Measurements from ENCODE around the gene TMEM139.

The TMEM139 gene

GRCh38 chr7:143280566-143280965 lies 4.2 kb upstream of the TMEM139 start:
- Histone ChIP-seq H3K4me3 (no peak overlapping the region), H3K27me3 (no peaks in the 10 kb centered on the region), H3K4me1 (peaks cover 0 to 5% (median 0%) of the 10 kb centered on the region in 4 donors), H3K36me3 (no peaks in the 10 kb centered on the region), H3K27ac (no peak overlapping the region), H3K9me3 (no peaks in the 10 kb centered on the region)
- intact Hi-C loops (cut with DNase I; ENCODE audit: low total_unique reads) = no loop called here
- TF ChIP-seq CTCF (IDR thresholded peaks at IDR 0.05) = no peak
- DNase-seq = no peak

GRCh38 chr7:143281529-143281928 lies 3.2 kb upstream of the TMEM139 start:
- intact Hi-C loops (cut with DNase I; ENCODE audit: low total_unique reads) = no loop called here
- Histone ChIP-seq H3K27ac (no peak overlapping the region), H3K36me3 (no peaks in the 10 kb centered on the region), H3K4me1 (peaks cover 0 to 5% (median 0%) of the 10 kb centered on the region in 4 donors), H3K27me3 (no peaks in the 10 kb centered on the region), H3K9me3 (no peaks in the 10 kb centered on the region), H3K4me3 (no peak overlapping the region)
- DNase-seq = no peak
- TF ChIP-seq CTCF (IDR thresholded peaks at IDR 0.05) = no peak

GRCh38 chr7:143282124-143282523 lies 2.6 kb upstream of the TMEM139 start:
- intact Hi-C loops (cut with DNase I; ENCODE audit: low total_unique reads) = no loop called here
- Histone ChIP-seq H3K4me3 (no peak overlapping the region), H3K4me1 (peaks cover 0 to 6% (median 0%) of the 10 kb centered on the region in 4 donors), H3K27me3 (no peaks in the 10 kb centered on the region), H3K36me3 (no peaks in the 10 kb centered on the region), H3K27ac (no peak overlapping the region), H3K9me3 (no peaks in the 10 kb centered on the region)
- DNase-seq = no peak
- no peak for TF ChIP-seq CTCF (IDR thresholded peaks at IDR 0.05)

GRCh38 chr7:143283381-143283780 lies 1.4 kb upstream of the TMEM139 start:
- H3K4me3 ChIP-seq = no peak overlapping the region
- no peak for TF ChIP-seq CTCF (IDR thresholded peaks at IDR 0.05)
- no peaks in the 10 kb centered on the region for H3K36me3 ChIP-seq
- intact Hi-C loops (cut with DNase I; ENCODE audit: low total_unique reads) = no loop called here
- no peak for DNase-seq
- H3K9me3 ChIP-seq = no peaks in the 10 kb centered on the region
- no peak overlapping the region for H3K27ac ChIP-seq
- H3K27me3 ChIP-seq = no peaks in the 10 kb centered on the region
- H3K4me1 ChIP-seq = peaks cover 0 to 13% (median 5%) of the 10 kb centered on the region in 4 donors

- TF ChIP-seq CTCF (IDR thresholded peaks at IDR 0.05) = no peak
- no peak for DNase-seq
- Histone ChIP-seq H3K4me1 (peaks cover 0 to 24% (median 16%) of the 10 kb centered on the region in 4 donors), H3K9me3 (no peaks in the 10 kb centered on the region), H3K4me3 (no peak overlapping the region), H3K27me3 (no peaks in the 10 kb centered on the region), H3K27ac (no peak overlapping the region), H3K36me3 (no peaks in the 10 kb centered on the region)
- intact Hi-C loops (cut with DNase I; ENCODE audit: low total_unique reads) = no loop called here
Measured at GRCh38 chr7:143285470-143285778, 666 bp downstream of the TMEM139 start.

- DNase-seq = no peak
- intact Hi-C loops (cut with DNase I; ENCODE audit: low total_unique reads) = no loop called here
Measured at GRCh38 chr7:143285806-143286521, 1.2 kb downstream of the TMEM139 start.

More at GRCh38 chr7:143285806-143286521, 1.2 kb downstream of the TMEM139 start:
- Histone ChIP-seq H3K4me1 (peaks cover 0 to 30% (median 18%) of the 10 kb centered on the region in 4 donors), H3K36me3 (no peaks in the 10 kb centered on the region), H3K27me3 (no peaks in the 10 kb centered on the region), H3K9me3 (no peaks in the 10 kb centered on the region), H3K27ac (no peak overlapping the region), H3K4me3 (no peak overlapping the region)
- no peak for TF ChIP-seq CTCF (IDR thresholded peaks at IDR 0.05)

Data from tibial artery (tissue), 4 donors.